K562 (cell line): ENCODE results near the gene PARP14. TPM values are rescaled to one million over a fixed set of nuclear protein-coding genes. Genes with fewer than 3 reads are reported as not detected.
A peak's percentile ranks its signal among the peaks of the same experiment; 100 is the strongest.

ENCODE experiments used
- ATAC-seq: fragments of 200-7000 bp; cut with Tn5 transposase; 3 replicates; pipeline ENCODE4 v1.9.1; 2020; ENCODE audit warnings: moderate library complexity
- BruUV-seq: library from RNA; stranded (reverse); fragments of 400-500 nt; replicated peaks from 2 replicates; lab custom pipeline; 2021; lab: Mats Ljungman, UMichigan
- CTCF ChIA-PET: fragments of 300-600 bp; formaldehyde crosslinking; extraction: SDS; loops from one replicate; lab custom pipeline; 2021; ENCODE audit warnings: low intra/inter-chr PET ratio; lab: Yijun Ruan, JAX
- POLR2A ChIA-PET: fragments of 300-600, 350-650 bp; sonication (Branson Sonifier 250); formaldehyde crosslinking; extraction: SDS; loops from one replicate; lab custom pipeline; 2021; ENCODE audit warnings: antibody characterized with exemption, inconsistent platforms; lab: Yijun Ruan, JAX
- DNase-seq, 4 experiments: peaks; one replicate each; pipeline versions ENCODE4 v3.0.0 to v3.0.0-alpha.2; 2011 to 2018; ENCODE audit warnings: low spot score in 3 of 4, mixed read lengths in 3 of 4; ENCODE audit errors: extremely low read depth in 1 of 4
- FAIRE-seq: peaks from 2 replicates; lab custom pipeline; 2011; peaks lifted over from hg19 to GRCh38; lab: Jason Lieb, UNC
- H2AFZ ChIP-seq: 2 replicates; pipeline ENCODE4 v1.6.0; 2011; ENCODE audit warnings: low read depth, low read length, control low read depth, inconsistent platforms
- H3K27ac ChIP-seq: fragments of 200-600 bp; 3 replicates; pipeline ENCODE4 v1.8.0; 2011; ENCODE audit warnings: low read depth, mild to moderate bottlenecking, control low read depth, inconsistent platforms, low read length, moderate library complexity, mixed read lengths; ENCODE audit errors: extremely low read depth
- H3K27me3 ChIP-seq, 2 experiments: fragments of 300-600 bp in 1 of 2; 2 replicates in 1 of 2; 3 replicates in 1 of 2; pipeline versions ENCODE4 v1.6.0 to v1.8.0; 2011; ENCODE audit warnings: inconsistent platforms in 2 of 2, low read length in 2 of 2, mild to moderate bottlenecking in 1 of 2, mixed read lengths in 1 of 2, moderate library complexity in 1 of 2; ENCODE audit not compliant: control insufficient read depth in 2 of 2, insufficient read depth in 2 of 2
- H3K36me3 ChIP-seq: fragments of 300-600 bp; 3 replicates; pipeline ENCODE4 v1.8.0; 2011; ENCODE audit warnings: mild to moderate bottlenecking, low read length, inconsistent platforms; ENCODE audit not compliant: control insufficient read depth, insufficient read depth
- H3K4me1 ChIP-seq, 2 experiments: fragments of 200-600 bp in 1 of 2; replicated peaks in 1 of 2; 2 replicates in 1 of 2; 3 replicates in 1 of 2; pipeline versions ENCODE4 v1.5.1 to v1.8.0; 2011; ENCODE audit warnings: inconsistent platforms in 2 of 2, low read length in 2 of 2, mild to moderate bottlenecking in 1 of 2, mixed read lengths in 1 of 2, moderate library complexity in 1 of 2; ENCODE audit not compliant: control insufficient read depth in 2 of 2, insufficient read depth in 2 of 2
- H3K4me2 ChIP-seq: 2 replicates; pipeline ENCODE4 v1.6.1; 2011; ENCODE audit warnings: low read length, control low read depth, inconsistent platforms, mixed read lengths; ENCODE audit not compliant: insufficient read depth
- H3K4me3 ChIP-seq: fragments of 200-600 bp; sonication (generic), shearing (Covaris generic); 2 replicates; pipeline ENCODE4 v1.5.1; 2016; ENCODE audit warnings: control low read depth, inconsistent platforms
- H3K79me2 ChIP-seq: fragments of 200-600 bp; 3 replicates; pipeline ENCODE4 v1.8.0; 2011; ENCODE audit warnings: low read length, inconsistent platforms; ENCODE audit not compliant: control insufficient read depth, insufficient read depth
- H3K9ac ChIP-seq, 2 experiments: 2 replicates each; pipeline versions ENCODE4 v1.6.0 to v1.6.1; 2011; ENCODE audit warnings: low read depth in 2 of 2, low read length in 2 of 2, control low read depth in 1 of 2, inconsistent platforms in 1 of 2, mild to moderate bottlenecking in 1 of 2, mixed read lengths in 1 of 2; ENCODE audit not compliant: insufficient read depth in 1 of 2
- H3K9me1 ChIP-seq: one replicate; pipeline ENCODE4 v1.6.0; 2011; ENCODE audit warnings: inconsistent platforms, mild to moderate bottlenecking, low read length, moderate library complexity; ENCODE audit not compliant: control insufficient read depth, insufficient read depth
- H3K9me3 ChIP-seq: replicated peaks from 2 replicates; pipeline ENCODE4 v1.5.1; 2011; ENCODE audit warnings: low read depth, low read length, inconsistent platforms; ENCODE audit not compliant: control insufficient read depth, insufficient read depth
- H4K20me1 ChIP-seq: replicated peaks from 2 replicates; pipeline ENCODE4 v1.6.1; 2011; ENCODE audit warnings: low read length, inconsistent platforms, mixed read lengths; ENCODE audit not compliant: control insufficient read depth, insufficient read depth
- ATF3 ChIP-seq, 2 experiments: fragments of 450-650 bp in 1 of 2; sonication (generic) in 1 of 2; formaldehyde crosslinking in 1 of 2; IDR thresholded peaks in 1 of 2; conservative IDR thresholded peaks in 1 of 2; 2 replicates each; pipeline versions ENCODE4 v1.6.1 to v1.8.1; 2016 to 2023; ENCODE audit warnings: mild to moderate bottlenecking in 2 of 2, moderate library complexity in 2 of 2, inconsistent platforms in 1 of 2, missing genetic modification reagents in 1 of 2
- DLX4 ChIP-seq: fragments of 250-450 bp; sonication (Bioruptor Pico); IDR thresholded peaks from 2 replicates; pipeline ENCODE4 v1.6.1; 2021; ENCODE audit warnings: mild to moderate bottlenecking
- EP300 ChIP-seq: IDR thresholded peaks from 2 replicates; pipeline ENCODE4 v1.6.1; 2012; ENCODE audit warnings: low read length, improper control_type of control experiment
- HDAC1 ChIP-seq, 2 experiments: fragments of 450-650 bp; IDR thresholded peaks; 2 replicates each; pipeline ENCODE4 v1.6.1; 2016 to 2017; ENCODE audit warnings: inconsistent platforms in 1 of 2, mild to moderate bottlenecking in 1 of 2, moderate library complexity in 1 of 2
- MYBL2 ChIP-seq, 2 experiments: fragments of 450-650 bp in 1 of 2; sonication (generic) in 1 of 2; formaldehyde crosslinking in 1 of 2; IDR thresholded peaks; 2 replicates each; pipeline versions ENCODE4 v1.6.1 to v1.8.1; 2017 to 2022; ENCODE audit warnings: borderline replicate concordance in 1 of 2, inconsistent platforms in 1 of 2, low read depth in 1 of 2, mild to moderate bottlenecking in 1 of 2, missing genetic modification reagents in 1 of 2, moderate library complexity in 1 of 2
- TAF15 ChIP-seq: fragments of 200-400 bp; formaldehyde crosslinking; IDR thresholded peaks from 2 replicates; pipeline ENCODE4 v1.6.1; 2017; ENCODE audit warnings: mild to moderate bottlenecking, low read depth, low read length, moderate library complexity
- TEAD1 ChIP-seq, 2 experiments: fragments of 450-650 bp in 1 of 2; sonication (generic) in 1 of 2; formaldehyde crosslinking; IDR thresholded peaks; 2 replicates each; pipeline versions ENCODE4 v1.4.0 to v1.8.0; 2020 to 2022; ENCODE audit warnings: mild to moderate bottlenecking in 2 of 2, missing genetic modification reagents in 1 of 2
- WGBS: fragments of 100-300 bp; shearing (Covaris generic); methylation state at CpG from one replicate; pipeline ENCODE4 v1.1.6; 2016; ENCODE audit warnings: low coverage, mixed read lengths; ENCODE audit not compliant: insufficient coverage; ENCODE audit errors: missing lambda C conversion rate; 5-methylcytosine and 5-hydroxymethylcytosine counted together
- in situ Hi-C: fragments of 300-500 bp; cut with MboI; formaldehyde crosslinking; loops from 4 replicates; pipeline ENCODE4 v1.15.0; 2018; ENCODE audit warnings: inconsistent platforms, mixed read lengths
- intact Hi-C: fragments of 100-400 bp; cut with micrococcal nuclease; formaldehyde crosslinking; loops from 2 replicates; pipeline ENCODE4 v1.14.2; 2022
- polyA plus RNA-seq, 8 experiments: library from polyadenylated mRNA; depleted of rRNA in 4 of 8; stranded (reverse) in 5 of 8; unstranded in 3 of 8; fragments of >200 nt; fragmentation: Nextera tagmentation in 2 of 8; fragmentation: Illumina TruSeq in 1 of 8; extraction: Ambion mirVana in 2 of 8; extraction: Trizol in 1 of 8; gene quantifications; 2 replicates each; pipeline versions ENCODE4 v1.2.1 to v1.2.3, GENCODE V29; 2011 to 2014; ENCODE audit warnings: inconsistent platforms in 1 of 8, missing spikeins in 1 of 8
- total RNA-seq, 7 experiments: library from RNA; depleted of rRNA in 6 of 7; stranded (reverse); fragments of >200 nt in 6 of 7; fragmentation: Illumina TruSeq in 2 of 7; extraction: Trizol in 2 of 7; gene quantifications; 2 replicates each; pipeline versions ENCODE4 v1.2.1 to v1.2.3, GENCODE V29; 2011 to 2021; ENCODE audit warnings: low replicate concordance in 1 of 7

The PARP14 gene
- total and polyA plus RNA-seq, 9 of the 15 experiments (the other 6 are each of a cell fraction or from before 2014, with no cell fraction given), result 3.1 to 14.4 (median 9.0) TPM

- TF ChIP-seq DLX4 (no peak), TEAD1 (CRISPR knock-in tag; IDR thresholded peaks at IDR 0.05) (no peak)
These were observed 20.2 kb upstream of the PARP14 start (continued) for GRCh38 chr3:122660297-122660974.

- no peak overlapping the region for H3K9ac ChIP-seq
- ChIA-PET POLR2A (no interaction called here), CTCF (no interaction called here)
- no peaks in the 10 kb centered on the region; the same call in 1 of the 2 replicates for H3K9me3 ChIP-seq
- no peak overlapping the region for H3K27ac ChIP-seq
- H3K27me3 ChIP-seq, result no peaks in the 10 kb centered on the region
- H4K20me1 ChIP-seq, result no peaks in the 10 kb centered on the region
- no peaks in the 10 kb centered on the region for H3K79me2 ChIP-seq
- in situ Hi-C loops, result no loop called here
- no peak for ATAC-seq
- H3K4me1 ChIP-seq, result no peaks in the 10 kb centered on the region
- no peak for FAIRE-seq
- peak overlapping the region; percentile 14; the same call in 1 of the 2 replicates for H2AFZ ChIP-seq
- TF ChIP-seq ATF3 (IDR thresholded peaks at IDR 0.05) (peak; percentile 11; the same call in 1 of the 2 replicates), ATF3 (CRISPR knock-in tag; conservative IDR thresholded peaks at IDR 0.05) (no peak), HDAC1 (IDR thresholded peaks at IDR 0.05) (no peak), TAF15 (no peak), EP300 (no peak), MYBL2 (IDR thresholded peaks at IDR 0.05; ENCODE audit: low read depth) (no peak), MYBL2 (CRISPR knock-in tag; IDR thresholded peaks at IDR 0.05; ENCODE audit: borderline replicate concordance) (no peak)
- H3K36me3 ChIP-seq, result no peaks in the 10 kb centered on the region
- intact Hi-C loops, result no loop called here
- BruUV-seq, result no TSS peak
- no peak for DNase-seq
- H3K4me3 ChIP-seq, result no peak overlapping the region
- no peaks in the 10 kb centered on the region for H3K9me1 ChIP-seq
- 39% methylated on average over 12 of the region's 13 CpGs for WGBS
- no peak overlapping the region for H3K4me2 ChIP-seq
These were observed 19.0 kb upstream of the PARP14 start for GRCh38 chr3:122661633-122662032.
